Activated gamma-delta T cell treated with anti-CD3 and anti-CD28 coated beads, Interleukin-2, amount 50 U/mL, for 16 hours (primary cell): ENCODE results near the gene FAM153A.
"Not testable (repeated sequence)": the region's sequence is repeated elsewhere in the genome, so short reads cannot be mapped to it uniquely, and the experiment has no call there.

Experiments used
- DNase-seq: peaks from one replicate; pipeline ENCODE4 v3.0.0-alpha.2; 2020; ENCODE audit warnings: low read depth

The FAM153A gene

DNA sequence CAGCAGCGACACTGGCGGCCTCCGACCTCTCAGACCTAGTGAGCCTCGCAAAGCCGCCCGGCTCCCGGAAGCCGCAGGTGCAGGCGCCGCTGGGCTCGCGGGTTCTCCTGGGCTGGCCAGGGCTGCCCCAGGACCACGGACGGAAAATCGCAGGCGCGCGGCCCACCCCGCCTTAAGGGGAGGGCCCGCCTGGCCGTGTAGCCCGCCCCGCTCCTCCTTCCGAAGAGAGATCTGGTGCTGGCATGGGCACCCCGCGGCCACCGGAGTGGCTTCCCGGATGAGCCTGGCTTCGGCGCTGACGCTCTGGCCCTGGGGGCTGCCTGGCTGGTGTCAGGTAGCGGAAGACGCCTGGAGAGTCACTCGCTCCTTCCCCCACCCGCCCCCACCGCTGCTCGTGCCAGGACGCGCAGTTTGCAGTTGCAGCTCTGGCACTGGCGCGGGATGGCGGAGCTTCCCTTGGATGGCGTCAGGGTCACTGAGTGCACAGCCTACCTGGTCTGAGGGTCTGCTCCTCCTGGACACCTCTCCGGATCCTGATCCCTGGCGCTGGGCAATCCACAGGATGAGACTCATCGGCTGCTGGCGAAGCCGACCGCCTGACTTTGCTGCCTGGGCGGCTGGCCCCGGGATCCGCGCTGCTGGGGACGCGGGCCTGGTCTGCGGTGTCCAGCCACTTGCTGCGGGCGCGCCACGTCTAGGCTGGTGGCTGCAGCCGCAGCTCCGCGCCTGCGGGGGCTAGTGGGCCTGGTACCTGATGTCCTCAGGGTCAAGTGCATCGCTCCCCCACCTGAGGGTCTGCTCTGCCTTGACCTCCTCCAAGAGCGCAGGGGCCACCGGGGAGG is at the start of gene FAM153A:
FAM153A (minus strand) TSS at position 108 of the 842 bp plus-strand sequence.
- not testable (repeated sequence) for DNase-seq

DNA sequence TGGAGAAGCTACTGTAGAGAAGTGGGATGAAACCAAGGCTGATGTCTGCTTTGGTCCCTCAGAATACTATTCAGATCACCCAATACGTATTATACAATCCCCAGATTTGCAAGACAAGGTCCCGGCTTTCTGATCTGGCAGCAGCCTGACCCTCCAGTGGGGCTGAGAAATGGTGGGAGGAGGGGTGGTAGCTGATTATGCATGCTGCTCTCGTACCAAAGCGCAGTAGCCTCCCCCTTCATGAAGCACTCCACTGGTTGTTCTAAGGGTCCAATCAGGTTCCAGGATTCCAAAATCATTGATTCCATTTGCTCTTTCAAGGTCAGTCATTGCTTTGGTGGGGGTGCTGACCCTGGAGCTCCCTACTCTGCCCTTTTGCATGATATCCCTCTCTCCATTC is 49.6 kb upstream of the FAM153A start:
- DNase-seq = not testable (repeated sequence)

DNA sequence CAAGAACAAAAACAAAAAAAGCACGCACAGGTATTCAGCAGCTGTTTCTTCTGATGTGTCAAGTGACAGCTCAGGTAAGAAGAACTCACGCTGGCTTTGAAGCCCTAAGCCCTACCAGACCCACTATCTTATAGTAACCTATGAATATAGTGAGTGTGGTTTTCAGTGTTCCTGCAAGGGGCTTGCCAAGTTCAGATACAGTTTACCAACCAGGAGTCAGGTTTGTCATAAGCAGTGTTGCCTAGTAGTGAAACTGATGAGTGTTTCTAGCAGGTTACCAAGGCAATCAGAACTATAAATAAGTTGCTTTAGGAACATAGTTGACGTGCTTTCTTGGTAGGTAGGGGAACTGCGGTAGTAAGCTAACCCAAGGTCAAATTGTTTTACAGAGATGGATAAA is 43.4 kb upstream of the FAM153A start:
- DNase-seq = not testable (repeated sequence)

DNA sequence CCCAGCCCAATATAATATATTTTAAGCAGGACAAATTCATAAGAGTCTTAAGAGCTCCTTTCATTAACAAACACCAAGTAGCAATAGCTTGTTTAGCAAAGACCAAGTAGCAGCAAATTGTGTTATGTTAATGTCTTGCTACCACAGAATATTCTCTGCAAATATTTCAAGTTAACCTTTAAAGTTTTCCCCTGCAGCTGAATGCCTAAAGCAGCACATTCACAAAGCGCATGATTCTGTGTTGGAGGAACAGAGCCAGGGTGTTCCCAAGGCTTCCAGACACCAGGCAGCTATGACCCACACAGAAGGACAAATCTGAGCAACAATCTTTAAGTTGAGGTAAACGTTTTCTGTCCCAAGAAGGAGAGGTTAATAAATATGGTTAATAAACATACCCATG is 42.1 kb upstream of the FAM153A start:
- not testable (repeated sequence) for DNase-seq

GRCh38 chr5:177822489-177822888 is 39.8 kb upstream of the FAM153A start:
- not testable (repeated sequence) for DNase-seq

- DNase-seq = not testable (repeated sequence)
These were observed 37.0 kb upstream of the FAM153A start for GRCh38 chr5:177819664-177820063.

DNA sequence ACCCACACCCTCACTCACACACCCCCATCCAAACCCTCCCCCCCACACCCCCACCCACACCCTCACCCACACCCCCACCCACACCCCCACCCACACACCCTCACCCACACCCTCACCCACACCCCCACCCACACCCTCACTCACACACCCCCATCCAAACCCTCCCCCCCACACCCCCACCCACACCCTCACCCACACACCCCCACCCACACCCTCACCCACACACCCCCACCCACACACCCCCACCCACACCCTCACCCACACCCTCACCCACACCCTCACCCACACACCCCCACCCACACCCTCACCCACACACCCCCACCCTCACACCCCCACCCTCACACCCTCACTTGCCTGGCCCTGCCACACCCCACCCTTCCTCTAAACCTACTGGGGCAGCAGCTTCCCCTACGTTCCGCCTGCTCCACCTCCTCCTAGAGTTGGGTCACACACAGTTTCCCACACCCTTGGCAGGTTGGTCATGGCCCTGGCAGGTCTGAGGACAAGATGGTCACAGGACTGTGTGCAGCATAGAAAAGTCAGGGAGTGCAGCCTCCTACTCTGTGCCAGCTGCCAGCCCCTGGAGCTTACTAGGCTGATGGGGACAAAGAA is 30.2 kb upstream of the FAM153A start:
- DNase-seq = not testable (repeated sequence)

DNA sequence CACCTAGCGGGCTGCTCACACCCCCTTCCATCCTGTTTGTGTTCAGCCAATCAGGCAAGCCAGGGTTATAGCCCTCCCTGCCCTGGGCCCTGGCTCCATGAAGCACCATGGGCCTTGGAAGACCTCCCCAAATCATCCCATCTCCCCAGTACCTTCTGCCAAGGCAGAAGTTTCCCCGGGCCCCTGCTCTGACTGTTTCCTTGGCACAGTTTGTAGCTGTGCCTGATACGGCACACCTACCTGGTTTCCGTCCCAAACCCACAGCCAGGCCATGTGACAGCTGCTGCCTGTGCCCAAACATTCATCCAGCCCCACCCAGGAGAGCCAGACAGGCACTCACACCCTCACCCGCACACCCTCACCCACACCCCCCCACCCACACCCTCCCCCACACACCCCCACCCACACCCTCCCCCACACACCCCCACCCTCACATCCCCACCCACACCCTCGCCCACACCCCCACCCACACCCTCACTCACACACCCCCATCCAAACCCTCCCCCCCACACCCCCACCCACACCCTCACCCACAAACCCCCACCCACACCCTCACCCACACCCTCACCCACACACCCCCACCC is 29.6 kb upstream of the FAM153A start:
- not testable (repeated sequence) for DNase-seq

GRCh38 chr5:177809209-177809913 is 26.7 kb upstream of the FAM153A start:
- DNase-seq = not testable (repeated sequence)

DNA sequence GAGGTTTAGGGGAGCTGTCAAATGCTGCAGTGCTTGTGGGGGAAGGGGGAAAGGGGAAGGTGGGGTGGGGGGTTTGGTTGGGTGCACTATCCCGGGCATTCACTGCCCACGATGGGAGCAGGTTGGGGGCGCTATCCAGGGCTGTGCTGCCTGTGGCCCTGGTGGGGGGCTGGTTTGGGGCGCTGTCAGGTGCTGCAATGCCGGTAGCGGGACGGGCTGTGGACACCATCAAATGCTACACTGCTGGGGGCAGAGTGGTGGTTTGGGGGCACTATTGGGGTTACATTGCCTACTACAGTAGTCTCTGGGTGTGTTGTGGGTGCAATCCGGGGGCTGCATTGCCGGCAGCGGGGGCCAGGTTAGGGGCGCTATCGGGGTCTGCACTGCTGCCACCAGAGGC is 25.7 kb upstream of the FAM153A start:
- not testable (repeated sequence) for DNase-seq

DNA sequence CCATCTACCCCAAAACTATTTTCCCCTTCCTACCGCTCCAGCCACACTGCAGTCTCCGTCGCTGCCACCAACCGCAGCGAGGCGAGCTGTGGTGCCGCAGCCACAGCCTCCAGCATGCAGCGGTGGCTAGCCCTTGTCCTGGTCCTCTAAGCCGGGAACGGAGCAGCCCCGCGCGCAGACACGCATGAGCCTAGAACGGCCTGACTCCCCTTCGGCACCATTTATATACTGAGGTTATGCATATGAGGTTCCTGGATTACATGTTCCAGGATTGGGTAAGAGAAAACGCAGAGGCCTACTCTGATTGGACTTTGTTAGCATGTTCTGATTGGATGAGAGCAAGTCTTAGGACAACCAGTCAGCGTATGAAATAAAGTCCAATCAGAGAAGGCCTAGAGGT is 24.6 kb upstream of the FAM153A start:
- not testable (repeated sequence) for DNase-seq

- DNase-seq = peak; percentile 4
These were observed 18.7 kb upstream of the FAM153A start for GRCh38 chr5:177801427-177801826.

- not testable (repeated sequence) for DNase-seq
These were observed 15.6 kb upstream of the FAM153A start for GRCh38 chr5:177798237-177798840.

DNA sequence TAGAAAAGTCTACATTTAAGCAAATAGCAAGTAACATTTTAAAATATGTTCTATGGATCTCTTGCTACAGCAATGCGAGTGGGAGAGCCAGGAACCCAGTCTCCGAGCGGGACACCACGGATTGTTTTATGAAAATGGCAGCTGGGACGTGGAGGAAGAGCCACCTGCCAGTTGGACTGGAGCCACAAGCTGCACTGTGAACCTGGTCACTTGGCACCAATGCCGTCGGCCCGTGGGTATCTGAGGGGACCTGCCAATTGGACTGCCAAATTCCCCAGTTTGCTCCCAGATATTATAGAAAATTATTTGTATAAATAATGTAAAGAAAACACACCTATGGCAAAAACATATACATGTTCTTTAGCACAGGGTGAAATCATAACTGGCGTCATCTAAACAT is 10.6 kb upstream of the FAM153A start:
- DNase-seq = not testable (repeated sequence)

- not testable (repeated sequence) for DNase-seq
These were observed 8.9 kb upstream of the FAM153A start for GRCh38 chr5:177791649-177792048.

GRCh38 chr5:177782169-177782568 is 530 bp downstream of the FAM153A start:
- DNase-seq = not testable (repeated sequence)

DNA sequence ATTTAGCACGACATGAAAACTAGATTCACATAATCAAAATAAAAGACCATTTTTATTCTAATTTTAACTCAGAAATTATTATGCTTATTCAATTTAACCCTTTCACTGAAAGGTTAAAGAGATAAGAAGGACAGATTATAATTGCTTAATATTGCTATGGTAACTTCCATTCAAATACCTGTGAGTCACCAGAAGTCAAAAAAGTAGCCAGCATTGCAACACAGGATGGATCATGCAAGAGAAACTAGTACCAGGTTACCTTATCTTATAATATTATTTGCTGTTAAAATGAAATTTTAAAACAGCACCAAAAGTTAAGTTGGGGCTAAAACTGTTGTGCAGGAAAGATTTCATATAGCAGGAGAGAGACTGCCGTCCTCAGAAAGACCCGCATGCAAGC is 11.5 kb downstream of the FAM153A start:
- not testable (repeated sequence) for DNase-seq

DNA sequence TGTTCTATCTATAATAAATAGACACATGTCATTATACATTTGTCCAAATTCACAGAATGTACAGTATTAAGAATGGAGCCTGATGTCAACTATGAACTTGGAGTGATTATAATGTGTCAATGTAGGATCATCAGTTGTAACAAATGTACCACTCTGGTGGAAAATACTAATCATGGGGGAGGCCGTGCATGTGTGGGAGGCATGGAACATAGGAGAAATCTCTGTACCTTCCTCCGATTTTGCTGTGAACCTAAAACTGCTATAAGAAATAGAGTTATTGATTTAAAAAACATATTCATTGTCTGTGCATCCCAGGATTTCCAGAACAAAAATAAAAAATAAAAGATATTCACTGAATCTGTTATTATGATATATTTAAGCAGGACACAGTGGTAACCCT is 12.1 kb downstream of the FAM153A start:
- not testable (repeated sequence) for DNase-seq

DNA sequence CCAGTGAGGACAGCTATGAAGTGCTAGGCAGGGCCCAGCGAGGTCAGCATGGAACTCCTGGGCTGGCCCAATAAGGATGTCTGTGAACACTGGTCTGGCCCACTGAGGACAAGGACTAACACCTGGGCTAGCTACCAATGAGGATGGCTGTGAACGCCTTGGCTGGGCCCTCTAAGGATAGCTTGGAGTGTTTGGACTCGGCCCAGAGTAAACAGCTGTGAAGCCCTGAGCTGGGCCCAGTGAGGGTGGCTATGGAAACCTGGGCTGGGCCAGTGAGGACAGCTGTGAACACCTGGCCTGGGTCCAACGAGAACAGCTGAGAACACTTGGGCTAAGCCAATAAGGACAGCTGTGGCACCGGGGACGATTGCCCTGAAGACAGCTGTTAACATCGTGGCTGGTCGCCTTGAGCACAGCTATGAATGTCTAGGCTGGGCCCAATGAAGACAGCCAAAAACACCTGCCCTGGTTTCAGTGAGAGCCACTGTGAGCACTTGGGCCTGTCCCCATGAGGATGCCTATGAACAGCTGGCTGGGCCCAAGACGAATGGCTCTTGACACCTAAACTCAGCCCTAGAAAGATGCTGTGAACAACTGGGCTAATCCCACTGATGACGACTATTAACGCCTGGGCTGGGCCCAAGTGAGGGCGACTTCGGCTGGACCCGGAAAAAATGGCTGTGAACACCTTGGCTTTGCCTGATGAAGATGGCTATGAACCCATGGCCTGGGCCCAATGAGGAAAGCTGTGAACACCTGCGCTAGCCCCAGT is 18.8 kb downstream of the FAM153A start:
- DNase-seq = not testable (repeated sequence)

- DNase-seq = not testable (repeated sequence)
These were observed 21.7 kb downstream of the FAM153A start for GRCh38 chr5:177760954-177761353.

DNA sequence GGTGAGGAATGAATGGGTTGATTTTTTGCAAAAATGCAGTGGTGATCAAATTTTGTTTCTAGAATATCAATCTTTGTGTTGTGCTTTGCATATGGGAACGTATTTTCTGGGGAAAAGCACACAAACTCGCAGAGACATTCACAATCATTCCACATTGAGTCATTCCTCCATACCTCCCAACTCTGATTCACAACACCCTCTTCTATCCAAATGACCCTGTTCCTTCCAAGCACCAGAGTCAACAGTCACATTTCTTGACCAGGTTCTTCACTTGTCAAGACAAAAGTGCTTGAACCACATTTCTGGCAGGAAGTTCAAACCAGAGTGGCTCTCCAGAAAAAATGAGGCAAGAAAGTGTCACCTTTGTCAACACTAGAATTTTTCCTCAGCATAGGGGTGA is 35.3 kb downstream of the FAM153A start:
- not testable (repeated sequence) for DNase-seq
